ENCODE measurements around the gene CCDC157. TPM values are rescaled to one million over a fixed set of nuclear protein-coding genes. Genes with fewer than 3 reads are reported as not detected.
A peak's percentile ranks its signal among the peaks of the same experiment; 100 is the strongest.

CCDC157 gene
- polyA plus RNA-seq, 4 donors = 5.4 to 9.2 (median 7.3) TPM

GRCh38 chr22:30351226-30351625 lies 5.6 kb upstream of the CCDC157 start:
- DNase-seq (ENCODE audit: low read depth in 4 of 4, low spot score in 2 of 4) = no peak

- DNase-seq (ENCODE audit: low read depth in 4 of 4, low spot score in 2 of 4) = no peak
These were observed 2.2 kb upstream of the CCDC157 start for GRCh38 chr22:30354644-30355043.

GRCh38 chr22:30357236-30357570 lies 396 bp downstream of the CCDC157 start:
- DNase-seq (ENCODE audit: low read depth in 4 of 4, low spot score in 2 of 4) = peak in 1 of 4 donors; percentile 30

GRCh38 chr22:30357650-30358215 lies 926 bp downstream of the CCDC157 start:
- no peak for DNase-seq (ENCODE audit: low read depth in 4 of 4, low spot score in 2 of 4)

- no peak for DNase-seq (ENCODE audit: low read depth in 4 of 4, low spot score in 2 of 4)
These were observed 1.7 kb downstream of the CCDC157 start for GRCh38 chr22:30358541-30358940.

GRCh38 chr22:30361916-30362650 lies 5.3 kb downstream of the CCDC157 start:
- no peak for DNase-seq (ENCODE audit: low read depth in 4 of 4, low spot score in 2 of 4)

- no peak for DNase-seq (ENCODE audit: low read depth in 4 of 4, low spot score in 2 of 4)
These were observed 6.0 kb downstream of the CCDC157 start for GRCh38 chr22:30362651-30363281.

GRCh38 chr22:30365891-30366290 lies 9.1 kb downstream of the CCDC157 start:
- DNase-seq (ENCODE audit: low read depth in 4 of 4, low spot score in 2 of 4) = no peak

- DNase-seq (ENCODE audit: low read depth in 4 of 4, low spot score in 2 of 4) = no peak
These were observed 11.6 kb downstream of the CCDC157 start for GRCh38 chr22:30368420-30368819.

GRCh38 chr22:30370641-30371230 lies 13.9 kb downstream of the CCDC157 start:
- DNase-seq (ENCODE audit: low read depth in 4 of 4, low spot score in 2 of 4) = peak in 2 of 4 donors; percentile 43 to 49

GRCh38 chr22:30371321-30371720 lies 14.5 kb downstream of the CCDC157 start:
- DNase-seq (ENCODE audit: low read depth in 4 of 4, low spot score in 2 of 4) = no peak

GRCh38 chr22:30371981-30372380 lies 15.2 kb downstream of the CCDC157 start:
- DNase-seq (ENCODE audit: low read depth in 4 of 4, low spot score in 2 of 4) = no peak

GRCh38 chr22:30372915-30373314 lies 16.1 kb downstream of the CCDC157 start:
- DNase-seq (ENCODE audit: low read depth in 4 of 4, low spot score in 2 of 4) = no peak

GRCh38 chr22:30373331-30374325 lies 16.8 kb downstream of the CCDC157 start:
- no peak for DNase-seq (ENCODE audit: low read depth in 4 of 4, low spot score in 2 of 4)

- DNase-seq (ENCODE audit: low read depth in 4 of 4, low spot score in 2 of 4) = no peak
These were observed 18.6 kb downstream of the CCDC157 start for GRCh38 chr22:30375312-30375849.

- no peak for DNase-seq (ENCODE audit: low read depth in 4 of 4, low spot score in 2 of 4)
These were observed 23.2 kb downstream of the CCDC157 start for GRCh38 chr22:30380011-30380410.

GRCh38 chr22:30381264-30381663 lies 24.5 kb downstream of the CCDC157 start:
- no peak for DNase-seq (ENCODE audit: low read depth in 4 of 4, low spot score in 2 of 4)

GRCh38 chr22:30382340-30382739 lies 25.5 kb downstream of the CCDC157 start:
- no peak for DNase-seq (ENCODE audit: low read depth in 4 of 4, low spot score in 2 of 4)

- DNase-seq (ENCODE audit: low read depth in 4 of 4, low spot score in 2 of 4) = no peak
These were observed 26.3 kb downstream of the CCDC157 start for GRCh38 chr22:30383061-30383460.

GRCh38 chr22:30385942-30386341 lies 29.1 kb downstream of the CCDC157 start:
- DNase-seq (ENCODE audit: low read depth in 4 of 4, low spot score in 2 of 4) = no peak

Data from left renal cortex interstitium (tissue), 4 donors.